Lower lobe of right lung (tissue), 2 donors: Measurements from ENCODE around the gene PLAU. TPM values are rescaled to one million over a fixed set of nuclear protein-coding genes. Genes with fewer than 3 reads are reported as not detected.
"Not testable (repeated sequence)": the region's sequence is repeated elsewhere in the genome, so short reads cannot be mapped to it uniquely, and the experiment has no call there.

Experiments
- ATAC-seq, 2 donors: fragments of 200-7000 bp; cut with Tn5 transposase; one replicate each; pipeline ENCODE4 v1.9.1; 2020 to 2022; ENCODE audit warnings: mild to moderate bottlenecking in 2 of 2, moderate library complexity in 2 of 2
- DNase-seq: peaks from one replicate; pipeline ENCODE4 v3.0.0-alpha.2; 2020
- H3K27ac ChIP-seq: fragments of 200-600 bp; one replicate; pipeline ENCODE4 v1.8.0; 2022
- H3K27me3 ChIP-seq: fragments of 200-600 bp; one replicate; pipeline ENCODE4 v1.8.0; 2022; ENCODE audit warnings: low read depth
- H3K36me3 ChIP-seq: fragments of 200-600 bp; one replicate; pipeline ENCODE4 v1.8.0; 2022; ENCODE audit warnings: mild to moderate bottlenecking
- H3K4me1 ChIP-seq: fragments of 200-600 bp; one replicate; pipeline ENCODE4 v1.8.0; 2022
- H3K4me3 ChIP-seq: fragments of 200-600 bp; one replicate; pipeline ENCODE4 v1.8.0; 2022; ENCODE audit warnings: mild to moderate bottlenecking
- H3K9me3 ChIP-seq: fragments of 200-600 bp; one replicate; pipeline ENCODE4 v1.8.0; 2022
- CTCF ChIP-seq: fragments of 200-600 bp; IDR thresholded peaks from one replicate; pipeline ENCODE4 v1.8.0; 2022; ENCODE audit warnings: antibody characterized with exemption, mild to moderate bottlenecking
- intact Hi-C: fragments of 100-400 bp; cut with DNase I; formaldehyde crosslinking; loops from one replicate; pipeline ENCODE4 v1.11.0; 2022
- total RNA-seq: library from RNA; stranded (reverse); fragmentation: NEBNext Ultra II Directional; extraction: Animal tissue kit (Norgen Biotek cat#: 25700); gene quantifications from one replicate; pipeline ENCODE4 v1.2.1, GENCODE V29; 2021
- donor health status: DM: no; HTN: yes; CAD: no; lungs with severe emphysema.

PLAU gene
- total RNA-seq, 1 donor from 2014 or later, result 29.0 TPM

- H3K4me1 ChIP-seq, result peaks cover 31% of the 10 kb centered on the region
- no peaks in the 10 kb centered on the region for H3K27me3 ChIP-seq
- H3K36me3 ChIP-seq, result no peaks in the 10 kb centered on the region
- no peaks in the 10 kb centered on the region for H3K9me3 ChIP-seq
- intact Hi-C loops, result loop anchor here (10.0 kb wide), 2 partner anchors 48 to 198 kb away; no protein-coding TSS in a partner anchor
- no peak for TF ChIP-seq CTCF
- no peak overlapping the region for H3K4me3 ChIP-seq
- DNase-seq (no peak), ATAC-seq (no peak)
- peak overlapping the region; percentile 85 for H3K27ac ChIP-seq
Measured at GRCh38 chr10:73886661-73887293, 24.2 kb upstream of the PLAU start.

DNA sequence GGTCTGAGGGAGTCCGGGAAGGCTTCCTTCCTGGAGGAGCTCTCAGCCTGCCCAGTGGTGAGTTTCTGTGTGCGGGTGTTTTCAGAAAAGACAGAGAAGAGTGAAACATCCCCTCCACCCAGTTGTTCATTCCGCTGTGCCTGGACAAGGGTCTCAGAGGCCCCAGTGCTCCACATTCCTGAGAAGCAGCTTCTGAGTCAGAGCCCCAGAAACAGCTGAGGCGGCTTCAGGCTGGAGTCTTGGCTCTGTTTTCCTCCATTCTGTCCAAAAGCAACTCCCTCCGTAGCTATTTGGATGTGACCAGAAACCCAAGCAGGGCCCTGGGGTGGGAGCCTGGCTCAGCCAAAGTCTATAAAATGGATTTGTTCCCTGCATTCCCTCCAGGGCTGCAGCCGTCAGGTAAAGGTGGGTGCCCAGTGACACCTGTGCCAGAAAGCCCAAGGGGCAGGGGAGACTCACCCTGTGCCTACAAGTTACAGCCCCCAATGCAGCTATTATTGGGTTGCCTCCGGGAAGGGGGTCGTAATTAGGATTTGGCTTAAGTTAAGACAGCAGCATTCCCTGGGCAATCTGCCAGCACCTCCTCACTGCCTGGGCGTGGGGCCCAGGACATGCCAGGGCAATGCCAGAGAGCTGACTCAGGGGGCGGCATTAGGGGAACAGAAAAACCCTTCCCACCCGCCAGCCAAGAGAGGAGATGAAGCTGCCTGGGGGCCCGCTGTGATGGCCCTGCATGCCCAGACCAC is 23.5 kb upstream of the PLAU start:
- Histone ChIP-seq H3K36me3 (no peaks in the 10 kb centered on the region), H3K4me3 (no peak overlapping the region), H3K27ac (peak overlapping the region; percentile 85), H3K4me1 (peaks cover 31% of the 10 kb centered on the region), H3K27me3 (no peaks in the 10 kb centered on the region), H3K9me3 (no peaks in the 10 kb centered on the region)
- peak; percentile 71 for DNase-seq
- intact Hi-C loops, result loop anchor here (10.0 kb wide), 2 partner anchors 47 to 197 kb away; no protein-coding TSS in a partner anchor
- no peak for TF ChIP-seq CTCF
- ATAC-seq, result peak; percentile 64 to 79

DNA sequence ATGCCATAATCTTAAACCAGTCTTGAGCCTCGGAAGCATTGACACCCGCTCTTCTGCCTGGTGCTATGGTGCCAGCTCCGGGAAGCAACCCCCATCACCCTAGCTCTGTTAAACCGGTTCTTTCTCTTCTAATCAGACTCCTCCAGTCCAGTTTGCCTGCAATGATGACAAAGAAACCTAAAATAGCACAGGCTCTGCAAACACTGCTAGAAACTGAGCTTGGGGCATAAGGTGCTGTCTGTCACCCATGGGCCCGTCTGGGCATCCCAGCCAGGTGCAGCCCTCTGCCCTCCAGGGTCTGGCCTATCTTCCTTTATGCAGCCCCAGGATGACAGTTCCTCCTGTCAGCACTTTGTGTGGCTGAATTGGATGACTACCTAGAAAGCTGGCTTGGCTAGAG is 22.4 kb upstream of the PLAU start:
- peak overlapping the region; percentile 53 for H3K27ac ChIP-seq
- DNase-seq, result no peak
- H3K9me3 ChIP-seq, result no peaks in the 10 kb centered on the region
- no peak for TF ChIP-seq CTCF
- intact Hi-C loops, result loop anchor here (10.0 kb wide), 2 partner anchors 46 to 196 kb away; no protein-coding TSS in a partner anchor
- H3K27me3 ChIP-seq, result no peaks in the 10 kb centered on the region
- peak; percentile 57 to 61 for ATAC-seq
- H3K4me1 ChIP-seq, result peaks cover 31% of the 10 kb centered on the region
- no peaks in the 10 kb centered on the region for H3K36me3 ChIP-seq
- no peak overlapping the region for H3K4me3 ChIP-seq

DNA sequence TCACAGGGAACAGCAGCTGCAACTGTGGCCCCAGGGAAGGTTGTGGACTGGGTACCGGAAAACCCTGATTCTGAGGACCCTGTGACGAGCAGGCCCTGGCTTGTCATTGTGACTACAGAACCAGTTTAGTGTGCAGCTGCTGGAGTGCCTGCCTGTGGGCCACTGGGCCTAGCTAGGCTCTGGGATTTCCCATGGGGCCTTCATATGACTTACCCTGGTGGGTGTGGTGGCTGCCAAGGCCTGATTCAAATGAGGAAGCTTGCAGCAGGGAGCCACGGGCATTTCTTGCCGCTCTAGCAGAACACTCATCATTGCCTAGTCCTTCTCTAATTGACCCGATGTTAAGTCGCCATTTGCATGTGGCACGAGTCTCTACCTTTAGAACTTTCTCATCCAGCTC is 21.9 kb upstream of the PLAU start:
- H3K27ac ChIP-seq, result peak overlapping the region; percentile 53
- intact Hi-C loops, result loop anchor here (10.0 kb wide), 2 partner anchors 46 to 196 kb away; no protein-coding TSS in a partner anchor
- H3K4me1 ChIP-seq, result peaks cover 31% of the 10 kb centered on the region
- ATAC-seq (peak; percentile 41 to 63), DNase-seq (peak; percentile 83)
- H3K9me3 ChIP-seq, result no peaks in the 10 kb centered on the region
- TF ChIP-seq CTCF, result no peak
- no peaks in the 10 kb centered on the region for H3K27me3 ChIP-seq
- H3K36me3 ChIP-seq, result no peaks in the 10 kb centered on the region
- no peak overlapping the region for H3K4me3 ChIP-seq

- peaks cover 31% of the 10 kb centered on the region for H3K4me1 ChIP-seq
- not testable (repeated sequence) for DNase-seq, H3K27ac ChIP-seq, H3K9me3 ChIP-seq, ATAC-seq, H3K36me3 ChIP-seq, H3K4me3 ChIP-seq, H3K27me3 ChIP-seq
- intact Hi-C loops, result loop anchor here (10.0 kb wide), 2 partner anchors 45 to 195 kb away; no protein-coding TSS in a partner anchor
Measured at GRCh38 chr10:73889416-73889815, 21.5 kb upstream of the PLAU start.

DNA sequence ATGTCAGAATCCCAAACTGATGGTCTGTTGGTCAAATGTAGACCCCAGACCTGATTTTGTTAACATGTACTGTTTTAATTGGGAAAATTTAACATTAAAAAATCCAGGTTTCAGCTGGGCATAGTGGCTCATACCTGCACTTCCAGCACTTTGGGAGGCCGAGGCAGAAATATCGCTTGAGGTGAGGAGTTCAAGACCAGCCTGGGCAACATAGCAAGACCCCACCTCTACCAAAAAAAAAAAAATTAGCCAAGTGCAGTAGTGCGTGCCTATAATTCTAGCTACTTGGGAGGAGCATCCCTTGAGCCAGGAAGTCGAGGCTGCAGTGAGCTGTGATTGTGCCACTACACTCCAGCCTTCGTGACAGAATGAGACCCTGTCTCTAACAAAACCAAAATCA is 20.7 kb upstream of the PLAU start:
- Histone ChIP-seq H3K36me3 (no peaks in the 10 kb centered on the region), H3K27ac (no peak overlapping the region), H3K9me3 (no peaks in the 10 kb centered on the region), H3K4me1 (peaks cover 31% of the 10 kb centered on the region), H3K4me3 (no peak overlapping the region), H3K27me3 (no peaks in the 10 kb centered on the region)
- DNase-seq (no peak), ATAC-seq (no peak)
- intact Hi-C loops, result no loop called here
- TF ChIP-seq CTCF, result no peak

- intact Hi-C loops, ATAC-seq, H3K9me3 ChIP-seq, H3K27ac ChIP-seq, H3K36me3 ChIP-seq, DNase-seq, H3K27me3 ChIP-seq, H3K4me3 ChIP-seq: not testable (repeated sequence)
- peaks cover 31% of the 10 kb centered on the region for H3K4me1 ChIP-seq
Measured at GRCh38 chr10:73890830-73891229, 20.1 kb upstream of the PLAU start.
